Loucy (cell line): ENCODE results near the gene CENPL.

Experiments
- EZH2phosphoT487 ChIP-seq: fragments of 200-600 bp; IDR thresholded peaks from 2 replicates; pipeline ENCODE4 v1.6.1; 2018; ENCODE audit warnings: antibody characterized with exemption, mild to moderate bottlenecking, moderate library complexity, borderline replicate concordance
- TF ChIP-seq, protein P1 (sequence below): fragments of 200-600 bp; sonication (generic); conservative IDR thresholded peaks from 2 replicates; pipeline ENCODE4 v1.5.1; 2014; ENCODE audit warnings: mild to moderate bottlenecking, antibody characterized with exemption, low read length

GRCh38 chr1:173753830-173754229 is 70.9 kb downstream of the CENPL start:
- TF ChIP-seq, protein P1, sequence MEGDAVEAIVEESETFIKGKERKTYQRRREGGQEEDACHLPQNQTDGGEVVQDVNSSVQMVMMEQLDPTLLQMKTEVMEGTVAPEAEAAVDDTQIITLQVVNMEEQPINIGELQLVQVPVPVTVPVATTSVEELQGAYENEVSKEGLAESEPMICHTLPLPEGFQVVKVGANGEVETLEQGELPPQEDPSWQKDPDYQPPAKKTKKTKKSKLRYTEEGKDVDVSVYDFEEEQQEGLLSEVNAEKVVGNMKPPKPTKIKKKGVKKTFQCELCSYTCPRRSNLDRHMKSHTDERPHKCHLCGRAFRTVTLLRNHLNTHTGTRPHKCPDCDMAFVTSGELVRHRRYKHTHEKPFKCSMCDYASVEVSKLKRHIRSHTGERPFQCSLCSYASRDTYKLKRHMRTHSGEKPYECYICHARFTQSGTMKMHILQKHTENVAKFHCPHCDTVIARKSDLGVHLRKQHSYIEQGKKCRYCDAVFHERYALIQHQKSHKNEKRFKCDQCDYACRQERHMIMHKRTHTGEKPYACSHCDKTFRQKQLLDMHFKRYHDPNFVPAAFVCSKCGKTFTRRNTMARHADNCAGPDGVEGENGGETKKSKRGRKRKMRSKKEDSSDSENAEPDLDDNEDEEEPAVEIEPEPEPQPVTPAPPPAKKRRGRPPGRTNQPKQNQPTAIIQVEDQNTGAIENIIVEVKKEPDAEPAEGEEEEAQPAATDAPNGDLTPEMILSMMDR, result no peak
- TF ChIP-seq EZH2phosphoT487, result no peak
